NCI-H1105 (cell line): ENCODE data around the gene FAM171A2.

ENCODE experiments used
- DNase-seq: peaks from one replicate; lab custom pipeline; 2025; lab: John Stamatoyannopoulos, UW

FAM171A2 gene

DNA sequence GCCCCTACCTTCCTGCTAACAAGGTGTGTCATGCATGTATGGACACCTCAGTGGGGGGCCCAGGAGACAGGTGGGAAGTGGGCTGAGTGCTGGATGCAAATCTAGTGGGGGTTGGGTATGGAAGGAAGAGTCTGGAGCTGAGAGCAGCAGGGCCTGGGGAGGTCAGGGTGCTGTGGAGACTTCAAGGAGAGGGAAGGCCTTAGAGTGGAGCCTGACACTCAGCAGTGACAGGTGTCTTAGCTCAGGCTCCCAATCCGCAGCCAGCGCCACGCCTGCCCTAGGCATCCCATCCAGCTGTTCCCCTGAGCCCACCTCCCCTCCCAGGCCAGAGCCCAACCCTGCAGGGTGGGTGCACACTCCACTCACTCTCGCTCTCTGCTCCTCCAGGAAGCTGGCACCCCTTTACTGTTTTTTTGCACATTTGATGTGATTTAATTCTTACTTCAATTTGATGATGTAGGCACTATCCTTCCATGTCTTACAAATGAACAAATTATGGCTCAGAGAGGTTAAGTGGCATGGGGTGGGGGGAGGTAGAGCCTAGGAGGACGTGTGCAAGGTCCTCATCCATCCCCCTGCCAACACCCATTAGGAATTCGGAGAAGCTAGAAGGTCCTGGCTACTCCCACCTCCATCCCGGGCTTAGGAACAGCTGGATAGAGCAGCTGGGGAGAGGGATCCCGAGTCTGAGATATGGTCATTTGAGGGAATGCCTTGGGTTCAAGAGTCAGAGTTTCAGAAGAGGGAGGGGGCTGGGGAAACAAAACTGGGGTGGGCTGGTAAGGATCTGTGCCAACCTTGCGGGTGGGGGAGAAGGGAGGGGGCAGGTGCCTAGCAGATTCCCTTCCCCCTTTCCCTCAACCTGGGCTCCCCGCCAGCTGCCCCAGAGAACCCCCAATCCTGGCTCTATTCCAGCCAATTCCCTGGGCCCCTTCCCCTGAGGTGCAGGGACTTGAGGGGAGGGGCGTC is 2.1 kb downstream of the FAM171A2 start:
- peak; percentile 51 for DNase-seq

- no peak for DNase-seq
Observed at GRCh38 chr17:44360826-44361225, 2.8 kb downstream of the FAM171A2 start.

GRCh38 chr17:44360144-44360533 is 3.5 kb downstream of the FAM171A2 start:
- DNase-seq: no peak

GRCh38 chr17:44359458-44360143 is 4.1 kb downstream of the FAM171A2 start:
- no peak for DNase-seq

GRCh38 chr17:44359006-44359405 is 4.6 kb downstream of the FAM171A2 start:
- no peak for DNase-seq

DNA sequence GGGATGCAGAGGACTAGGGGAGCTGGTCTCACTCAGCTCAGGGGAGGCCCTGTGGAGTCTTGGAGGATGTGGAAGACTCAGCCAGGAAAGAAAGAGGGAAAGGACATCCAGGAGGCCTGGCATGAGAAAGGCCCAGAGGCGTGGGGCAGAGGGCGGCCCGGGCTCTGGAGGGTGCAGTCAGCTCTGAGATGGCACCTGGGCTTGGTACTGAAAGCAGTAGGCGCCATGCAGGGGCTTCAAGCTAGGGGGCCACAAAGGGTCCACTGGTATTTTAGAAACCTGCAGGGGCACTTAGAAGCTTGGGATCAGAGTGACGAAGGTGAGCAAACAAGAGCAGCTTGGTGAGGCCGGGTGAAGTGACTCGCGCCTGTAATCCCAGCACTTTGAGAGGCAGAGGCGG is 5.6 kb downstream of the FAM171A2 start:
- no peak for DNase-seq

GRCh38 chr17:44356241-44356640 is 7.4 kb downstream of the FAM171A2 start:
- DNase-seq: no peak

DNA sequence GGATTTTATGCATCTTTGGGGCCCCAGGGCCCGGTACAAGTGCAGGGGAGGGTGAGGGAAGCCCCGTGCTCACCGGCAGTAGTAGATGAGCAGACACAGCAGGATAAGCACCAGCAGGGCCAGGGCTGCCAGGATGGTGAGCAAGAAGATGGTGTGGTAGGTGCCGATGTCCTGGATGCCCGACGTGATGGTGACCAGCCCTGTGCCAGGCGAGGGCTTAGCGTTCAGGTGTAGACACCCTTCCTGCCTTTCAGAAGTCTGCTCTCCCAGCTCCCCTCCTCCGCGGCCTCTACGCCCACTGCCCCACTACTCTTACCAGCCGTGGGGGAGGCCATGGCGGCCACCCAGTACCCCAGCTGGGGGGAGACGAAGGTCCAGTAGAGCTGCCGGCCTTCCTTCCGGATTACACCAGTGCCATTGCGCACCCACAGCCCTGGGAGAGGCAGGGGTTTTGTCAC is 8.0 kb downstream of the FAM171A2 start:
- DNase-seq: no peak

DNA sequence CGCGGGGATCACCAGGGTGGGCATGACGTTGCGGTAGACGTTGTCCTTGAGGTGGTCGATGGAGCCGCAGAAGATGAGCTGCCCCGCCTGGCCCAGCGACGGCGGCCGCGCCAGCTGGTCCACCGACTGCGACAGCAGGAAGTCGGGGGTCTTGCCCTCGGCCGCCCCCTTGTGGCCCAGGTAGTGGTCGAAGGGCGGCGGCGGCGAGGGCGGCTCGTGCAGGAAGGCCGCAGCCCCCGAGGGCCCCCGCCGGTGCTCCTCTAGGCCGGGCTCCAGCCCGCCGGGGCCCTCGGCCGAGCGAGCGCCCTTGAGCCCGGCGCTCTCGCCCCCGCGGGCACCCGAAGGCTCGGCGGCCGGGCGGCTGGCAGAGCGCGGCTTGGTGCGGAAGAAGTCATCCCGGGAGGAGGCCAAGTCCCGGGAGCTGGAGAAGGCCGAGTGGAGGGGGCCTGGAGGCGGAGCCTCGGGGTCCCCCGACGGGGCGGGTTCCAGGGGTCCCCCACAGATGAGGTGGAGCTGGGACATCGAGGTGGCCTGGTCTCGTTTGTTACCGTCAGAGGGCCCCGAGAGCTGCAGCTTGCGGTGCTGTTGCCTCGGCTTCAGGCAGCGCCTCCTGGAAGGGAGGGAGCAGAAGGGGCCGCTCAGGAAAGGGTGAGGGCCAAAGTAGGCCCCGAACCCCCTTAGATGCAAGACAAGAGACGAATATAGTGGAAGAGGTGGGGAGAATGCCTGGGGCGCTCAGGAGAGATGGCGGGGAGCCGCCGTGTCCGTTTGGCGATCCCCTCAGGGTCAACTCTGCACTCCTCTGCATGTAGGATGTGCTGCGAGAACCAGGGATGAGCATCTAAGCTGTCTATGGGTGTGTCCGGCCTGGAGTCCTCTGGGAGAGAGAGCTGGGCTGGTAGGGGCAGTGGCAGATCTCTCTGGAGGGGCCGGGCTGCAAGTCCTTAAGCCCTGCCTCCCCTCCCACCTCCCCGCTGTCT is 8.8 kb downstream of the FAM171A2 start:
- no peak for DNase-seq

DNA sequence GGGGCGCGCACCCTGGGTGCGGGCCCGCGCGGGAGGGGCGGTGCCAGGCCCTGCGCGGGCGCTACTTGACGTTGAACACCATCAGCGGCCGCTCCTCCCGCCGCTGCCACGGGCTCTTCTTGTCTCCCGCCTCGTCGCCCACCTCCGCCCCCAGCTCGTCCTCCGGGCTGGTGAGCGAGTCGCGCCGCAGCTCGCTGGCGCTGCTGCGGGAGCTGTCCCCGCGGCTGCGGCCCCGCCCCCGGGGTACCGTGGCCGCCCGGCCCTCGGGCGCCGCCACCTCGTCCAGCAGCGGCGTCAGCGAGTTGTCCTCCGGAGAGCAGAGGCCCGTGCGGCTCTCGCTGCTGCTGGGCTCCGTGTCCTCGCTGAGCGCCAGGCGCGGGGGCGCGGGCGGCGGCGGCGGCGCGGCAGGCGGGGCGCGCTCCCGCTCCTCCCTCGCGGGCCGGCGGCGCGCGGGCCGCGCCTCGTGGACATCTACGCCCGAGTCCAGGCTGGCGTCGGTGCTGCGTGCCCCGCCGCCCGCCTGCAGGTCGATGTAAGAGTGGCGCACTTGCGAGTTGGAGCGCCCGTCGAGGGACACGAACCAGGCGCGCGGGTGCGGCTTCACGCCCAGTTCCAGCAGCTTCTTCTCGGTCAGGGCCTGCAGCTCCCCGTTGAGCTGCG is 9.9 kb downstream of the FAM171A2 start:
- DNase-seq: no peak

DNA sequence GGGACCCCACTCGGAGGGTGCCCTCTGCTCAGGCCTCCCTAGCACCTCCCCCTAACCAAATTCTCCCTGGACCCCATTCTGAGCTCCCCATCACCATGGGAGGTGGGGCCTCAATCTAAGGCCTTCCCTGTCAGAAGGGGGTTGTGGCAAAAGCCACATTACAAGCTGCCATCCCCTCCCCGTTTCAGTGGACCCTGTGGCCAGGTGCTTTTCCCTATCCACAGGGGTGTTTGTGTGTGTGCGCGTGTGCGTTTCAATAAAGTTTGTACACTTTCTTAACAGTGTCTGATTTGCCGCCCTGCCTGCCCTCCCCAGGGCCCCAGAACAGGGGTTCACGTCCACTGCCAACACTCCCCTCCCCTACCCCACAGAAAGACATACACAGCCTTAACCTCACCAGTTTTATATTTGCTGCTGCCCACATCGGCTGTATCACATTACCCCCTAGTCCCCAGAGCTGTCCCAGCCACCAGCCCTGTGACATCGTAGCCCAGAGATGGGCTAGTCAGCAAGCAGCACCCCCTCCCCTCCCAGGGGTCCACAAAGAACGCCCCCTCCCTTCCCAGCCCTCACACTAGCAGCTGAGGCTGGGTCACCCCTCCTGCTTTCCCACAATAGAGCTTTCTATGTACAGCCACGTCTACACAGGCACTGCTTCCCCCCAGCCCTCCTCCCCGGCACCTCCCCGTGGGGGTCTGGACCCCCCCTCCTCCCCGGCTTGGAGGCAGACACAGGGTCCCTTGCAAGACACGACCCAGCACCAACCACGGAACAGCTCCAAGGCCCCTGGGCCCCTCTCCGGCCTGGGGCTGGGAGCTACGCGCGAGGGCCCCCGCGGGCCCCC is 10.6 kb downstream of the FAM171A2 start:
- DNase-seq: no peak

DNA sequence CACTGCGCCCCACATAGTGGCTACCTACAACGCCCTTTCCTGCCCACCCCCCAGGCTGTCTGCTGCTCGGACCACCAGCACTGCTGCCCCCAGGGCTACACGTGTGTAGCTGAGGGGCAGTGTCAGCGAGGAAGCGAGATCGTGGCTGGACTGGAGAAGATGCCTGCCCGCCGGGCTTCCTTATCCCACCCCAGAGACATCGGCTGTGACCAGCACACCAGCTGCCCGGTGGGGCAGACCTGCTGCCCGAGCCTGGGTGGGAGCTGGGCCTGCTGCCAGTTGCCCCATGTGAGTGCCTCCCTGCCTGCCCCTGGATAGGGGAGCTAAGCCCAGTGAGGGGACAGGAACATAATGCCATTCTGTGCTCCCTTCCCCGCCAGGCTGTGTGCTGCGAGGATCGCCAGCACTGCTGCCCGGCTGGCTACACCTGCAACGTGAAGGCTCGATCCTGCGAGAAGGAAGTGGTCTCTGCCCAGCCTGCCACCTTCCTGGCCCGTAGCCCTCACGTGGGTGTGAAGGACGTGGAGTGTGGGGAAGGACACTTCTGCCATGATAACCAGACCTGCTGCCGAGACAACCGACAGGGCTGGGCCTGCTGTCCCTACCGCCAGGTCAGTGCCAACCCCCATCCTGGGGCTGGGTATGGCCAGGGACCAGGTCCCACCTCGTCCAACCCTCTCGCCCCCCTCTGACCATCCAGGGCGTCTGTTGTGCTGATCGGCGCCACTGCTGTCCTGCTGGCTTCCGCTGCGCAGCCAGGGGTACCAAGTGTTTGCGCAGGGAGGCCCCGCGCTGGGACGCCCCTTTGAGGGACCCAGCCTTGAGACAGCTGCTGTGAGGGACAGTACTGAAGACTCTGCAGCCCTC is 11.5 kb downstream of the FAM171A2 start:
- DNase-seq: no peak

GRCh38 chr17:44351464-44351863 is 12.2 kb downstream of the FAM171A2 start:
- DNase-seq: no peak

DNA sequence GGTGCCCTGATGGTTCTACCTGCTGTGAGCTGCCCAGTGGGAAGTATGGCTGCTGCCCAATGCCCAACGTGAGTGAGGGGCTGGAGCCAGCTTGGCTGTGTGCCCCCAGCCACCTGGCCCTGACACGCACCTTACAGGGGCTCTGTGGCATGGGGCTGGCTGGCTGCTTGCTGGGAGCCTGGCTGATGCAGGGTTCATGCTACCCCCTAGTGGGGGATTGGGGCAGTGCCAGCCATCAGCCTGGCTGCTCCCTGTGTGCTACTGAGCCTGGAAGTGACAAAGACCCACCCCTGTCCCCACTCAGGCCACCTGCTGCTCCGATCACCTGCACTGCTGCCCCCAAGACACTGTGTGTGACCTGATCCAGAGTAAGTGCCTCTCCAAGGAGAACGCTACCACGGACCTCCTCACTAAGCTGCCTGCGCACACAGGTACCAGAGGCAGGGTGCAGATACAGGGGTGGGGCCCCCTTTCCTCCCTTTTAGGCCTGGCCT is 12.9 kb downstream of the FAM171A2 start:
- peak; percentile 26 for DNase-seq

- DNase-seq: no peak
Observed at GRCh38 chr17:44349553-44350070, 14.0 kb downstream of the FAM171A2 start.

- DNase-seq: no peak
Observed at GRCh38 chr17:44348988-44349364, 14.7 kb downstream of the FAM171A2 start.

GRCh38 chr17:44348234-44348987 is 15.2 kb downstream of the FAM171A2 start:
- DNase-seq: no peak
